Measurements from ENCODE around the gene OR4D5.

The OR4D5 gene

DNA sequence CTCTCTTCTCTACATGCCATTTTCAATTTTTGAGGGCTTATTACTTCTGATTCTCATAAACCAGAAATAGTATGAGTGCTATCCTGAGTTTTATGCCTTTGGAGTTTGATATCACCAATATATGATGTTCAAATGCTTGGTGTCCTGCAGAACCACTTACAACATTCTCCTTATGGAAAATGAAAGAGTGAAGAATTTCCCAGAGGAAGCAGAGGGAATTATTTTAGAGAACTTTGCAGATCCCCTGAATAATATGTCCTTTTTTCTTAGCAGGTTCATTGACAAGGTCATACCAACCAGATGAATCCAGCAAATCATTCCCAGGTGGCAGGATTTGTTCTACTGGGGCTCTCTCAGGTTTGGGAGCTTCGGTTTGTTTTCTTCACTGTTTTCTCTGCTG is at the start of gene OR4D5:
Gene OR4D5 (plus strand): TSS at position 301 of the 400 bp plus-strand sequence. CDS start 0 bp downstream, at position 301.
- TF ChIP-seq, protein P1, sequence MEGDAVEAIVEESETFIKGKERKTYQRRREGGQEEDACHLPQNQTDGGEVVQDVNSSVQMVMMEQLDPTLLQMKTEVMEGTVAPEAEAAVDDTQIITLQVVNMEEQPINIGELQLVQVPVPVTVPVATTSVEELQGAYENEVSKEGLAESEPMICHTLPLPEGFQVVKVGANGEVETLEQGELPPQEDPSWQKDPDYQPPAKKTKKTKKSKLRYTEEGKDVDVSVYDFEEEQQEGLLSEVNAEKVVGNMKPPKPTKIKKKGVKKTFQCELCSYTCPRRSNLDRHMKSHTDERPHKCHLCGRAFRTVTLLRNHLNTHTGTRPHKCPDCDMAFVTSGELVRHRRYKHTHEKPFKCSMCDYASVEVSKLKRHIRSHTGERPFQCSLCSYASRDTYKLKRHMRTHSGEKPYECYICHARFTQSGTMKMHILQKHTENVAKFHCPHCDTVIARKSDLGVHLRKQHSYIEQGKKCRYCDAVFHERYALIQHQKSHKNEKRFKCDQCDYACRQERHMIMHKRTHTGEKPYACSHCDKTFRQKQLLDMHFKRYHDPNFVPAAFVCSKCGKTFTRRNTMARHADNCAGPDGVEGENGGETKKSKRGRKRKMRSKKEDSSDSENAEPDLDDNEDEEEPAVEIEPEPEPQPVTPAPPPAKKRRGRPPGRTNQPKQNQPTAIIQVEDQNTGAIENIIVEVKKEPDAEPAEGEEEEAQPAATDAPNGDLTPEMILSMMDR (IDR thresholded peaks at IDR 0.05): no peak

DNA sequence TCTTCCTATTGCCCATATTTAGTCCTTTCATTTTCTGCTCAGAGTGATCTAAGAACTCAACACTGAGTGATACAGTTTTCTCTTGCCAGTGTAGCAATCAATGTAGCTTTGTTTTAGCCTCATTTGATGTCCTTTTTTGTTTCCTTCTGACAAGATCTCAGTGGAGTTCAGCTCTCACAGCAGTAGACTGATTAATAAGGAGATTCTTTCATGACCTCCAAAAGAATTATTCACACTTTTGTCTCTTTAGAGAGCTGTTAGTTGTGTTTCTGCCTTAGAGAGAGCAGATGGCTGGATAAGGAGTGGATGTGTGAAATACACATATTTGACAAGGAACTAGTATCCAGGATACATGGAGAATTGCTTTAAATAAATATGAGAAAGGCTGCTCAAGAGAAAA is 47.4 kb upstream of the OR4D5 start:
- TF ChIP-seq, protein P1 (IDR thresholded peaks at IDR 0.05): no peak

DNA sequence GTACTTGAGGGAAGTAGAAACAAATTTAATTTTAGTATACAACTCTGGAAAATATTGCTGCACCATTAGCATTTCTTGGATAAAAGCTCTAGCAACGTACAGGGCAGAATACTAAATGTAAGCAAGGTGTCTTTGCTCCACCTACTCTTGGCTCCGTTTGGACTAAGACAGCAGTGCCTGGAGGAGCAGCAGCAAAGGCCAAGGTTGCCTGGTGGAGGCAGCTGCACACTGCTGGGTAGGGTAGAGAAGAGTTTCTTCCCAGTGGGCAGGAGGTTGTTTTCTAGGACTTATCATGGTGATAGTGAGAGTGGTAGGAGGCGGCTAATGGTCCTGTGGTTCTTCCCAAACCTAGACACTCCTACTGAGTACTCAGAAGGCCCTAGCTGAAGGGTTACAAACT is 39.6 kb upstream of the OR4D5 start:
- TF ChIP-seq, protein P1 (IDR thresholded peaks at IDR 0.05): no peak

DNA sequence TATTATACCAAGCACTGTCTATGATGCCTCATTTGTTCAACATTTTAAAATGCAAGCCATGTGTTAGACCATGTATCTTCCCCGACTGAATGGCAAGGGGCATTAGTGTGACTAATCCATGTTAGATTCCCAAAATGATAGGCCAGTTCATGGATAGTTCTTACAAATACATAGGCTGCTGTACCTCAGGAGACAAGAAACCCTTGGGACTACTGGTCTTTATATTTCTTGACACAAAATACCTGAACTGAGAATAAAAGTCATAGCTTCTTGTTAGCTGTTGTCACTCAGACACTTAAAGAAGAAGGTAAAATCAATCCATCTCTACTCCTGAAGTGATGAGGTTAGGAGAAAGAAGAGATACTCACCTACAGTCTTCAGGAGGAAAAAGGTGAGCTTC is 37.5 kb upstream of the OR4D5 start, which contains the start of gene OR8D4:
Gene OR8D4 (plus strand): TSS at position 301 of the 400 bp plus-strand sequence. CDS start 4,265 bp downstream, outside the sequence.
- TF ChIP-seq, protein P1 (IDR thresholded peaks at IDR 0.05): no peak

DNA sequence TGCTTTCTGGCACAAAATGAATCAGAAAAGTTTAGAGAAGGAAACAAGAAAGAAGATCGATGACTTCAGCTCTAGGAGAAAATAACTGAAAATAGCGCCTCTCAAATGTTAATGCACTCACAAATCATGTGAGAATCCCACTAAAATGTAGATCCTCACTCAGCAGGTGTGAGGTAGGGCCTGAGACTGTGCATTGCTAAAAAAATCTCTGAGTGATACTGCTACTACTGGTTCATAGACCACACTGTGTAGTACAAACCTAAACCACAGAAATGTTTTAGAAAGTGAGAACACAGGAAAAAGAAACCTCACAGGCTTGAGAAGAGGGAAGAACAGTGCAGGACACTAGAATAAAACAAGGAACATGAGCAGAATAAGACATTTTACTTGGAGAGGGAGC is 35.5 kb upstream of the OR4D5 start:
- TF ChIP-seq, protein P1 (IDR thresholded peaks at IDR 0.05): no peak

DNA sequence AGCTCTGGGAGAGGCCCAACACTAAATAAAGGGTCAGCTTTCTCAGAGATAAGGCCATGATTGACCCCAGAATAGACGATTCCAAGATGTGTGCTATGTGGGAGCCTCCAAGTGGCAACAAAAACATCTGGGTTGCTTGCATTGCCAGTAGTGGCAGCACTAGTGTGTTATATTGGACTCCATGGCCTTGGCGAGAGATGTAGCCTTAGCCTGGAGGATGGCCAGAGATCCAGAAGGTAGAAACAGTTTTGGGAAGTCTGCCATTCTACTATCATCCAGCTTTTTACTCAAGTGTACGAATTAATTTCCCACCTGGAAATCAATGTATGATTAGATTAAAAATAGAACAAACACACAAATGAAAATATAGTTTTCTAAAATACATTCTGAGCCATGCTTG is 34.5 kb upstream of the OR4D5 start:
- TF ChIP-seq, protein P1 (IDR thresholded peaks at IDR 0.05): no peak

DNA sequence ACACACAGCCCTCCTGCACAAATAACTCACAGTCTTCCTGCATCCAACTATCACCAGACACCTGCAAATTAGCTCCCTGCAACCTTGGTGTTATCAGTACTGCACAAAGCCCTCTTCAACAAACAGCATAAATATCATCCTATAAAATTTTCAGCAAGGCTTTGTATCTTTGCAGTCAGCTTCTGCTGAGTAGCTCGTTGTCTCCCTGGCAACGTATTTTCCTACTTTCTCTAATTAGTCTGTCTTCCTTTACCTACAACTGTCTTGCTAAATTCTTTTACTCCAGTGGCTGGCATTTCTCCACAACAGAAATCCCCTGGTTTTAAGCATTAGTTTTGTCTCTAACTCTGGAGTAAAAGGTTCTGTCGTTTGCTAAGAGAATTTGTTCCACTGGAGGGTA is 33.6 kb upstream of the OR4D5 start:
- TF ChIP-seq, protein P1 (IDR thresholded peaks at IDR 0.05): no peak

DNA sequence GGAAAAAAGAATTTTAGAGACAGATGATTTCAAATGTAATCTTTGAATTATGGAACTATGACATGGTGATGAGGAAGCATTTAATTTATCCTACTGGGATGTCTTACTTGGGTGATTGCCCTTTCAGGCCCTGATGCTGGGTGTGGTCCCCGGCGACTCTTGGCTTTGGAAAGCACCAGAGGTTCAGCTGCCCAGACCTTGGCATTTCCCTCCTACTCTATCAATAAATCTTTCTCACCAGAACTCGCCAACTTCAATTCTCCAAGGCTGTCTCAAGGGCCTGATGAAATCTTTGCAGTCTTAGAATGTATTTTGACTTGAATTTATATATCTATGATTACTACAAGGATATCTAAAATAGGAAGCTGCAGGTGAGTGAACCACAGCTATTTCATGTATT is 18.5 kb upstream of the OR4D5 start:
- TF ChIP-seq, protein P1 (IDR thresholded peaks at IDR 0.05): no peak
